AG04449 (cell line): Measurements from ENCODE around the gene ALDH1L2.

Source experiments
- CTCF ChIA-PET: fragments of 350-600 bp; formaldehyde crosslinking; extraction: SDS; loops from one replicate; lab custom pipeline; 2021; ENCODE audit warnings: antibody characterized with exemption; lab: Yijun Ruan, JAX
- POLR2A ChIA-PET: fragments of 400-600, 350-600 bp; formaldehyde crosslinking; extraction: SDS; loops from one replicate; lab custom pipeline; 2020; ENCODE audit warnings: antibody characterized with exemption, inconsistent platforms; lab: Yijun Ruan, JAX
- DNase-seq: peaks from one replicate; pipeline ENCODE4 v3.0.0-alpha.2; 2010; ENCODE audit warnings: low read depth, low spot score
- H3K4me3 ChIP-seq: 2 replicates; pipeline ENCODE4 v1.5.1; 2011; ENCODE audit warnings: low read depth, mild to moderate bottlenecking, control low read depth, low read length
- CTCF ChIP-seq: IDR thresholded peaks from one replicate; pipeline ENCODE4 v1.5.1; 2011; ENCODE audit warnings: mild to moderate bottlenecking, moderate library complexity, low read length, control low read depth, inconsistent platforms; ENCODE audit not compliant: insufficient read depth; ENCODE audit errors: missing control alignments

Gene ALDH1L2

DNA sequence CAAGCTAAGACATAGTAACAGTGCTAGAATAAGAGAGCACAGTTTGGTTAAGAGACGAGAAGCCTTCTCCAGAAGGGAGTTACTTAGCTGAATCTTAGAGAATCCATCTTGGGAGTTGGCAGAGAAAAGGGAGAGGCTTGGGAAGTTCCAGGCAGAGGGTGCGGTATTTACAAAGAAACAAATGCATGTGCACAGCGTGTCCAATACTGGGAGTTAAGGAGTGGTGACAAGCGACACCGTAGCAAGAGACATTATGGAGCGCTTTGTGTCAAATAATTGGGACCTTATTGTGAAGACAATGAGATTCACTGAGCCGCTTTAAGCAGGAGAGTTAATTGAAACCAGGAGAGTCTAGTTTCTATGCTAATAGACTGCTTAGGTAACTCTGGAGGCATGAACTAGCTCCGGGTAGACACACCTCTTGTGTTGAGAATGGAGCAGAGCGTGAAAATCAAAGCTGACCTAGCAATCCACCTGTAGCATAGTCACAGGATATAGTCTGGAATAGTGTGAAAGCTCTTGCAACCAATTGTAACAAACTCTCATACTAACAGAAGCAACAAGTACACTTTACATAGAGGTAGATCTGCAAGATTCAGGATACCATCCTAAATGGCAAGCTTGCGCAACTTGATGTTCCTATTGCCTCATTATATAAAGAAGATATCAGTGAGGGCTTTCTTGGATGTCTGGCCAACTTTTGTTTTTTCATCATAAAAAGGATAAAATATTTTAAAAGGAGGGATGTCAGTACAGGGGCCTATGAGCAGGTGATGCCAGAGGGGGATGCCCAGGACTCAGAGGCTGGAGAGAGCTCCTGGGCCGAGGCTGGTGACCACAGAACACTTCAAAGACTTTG is 5.3 kb downstream of the ALDH1L2 start:
- ChIA-PET POLR2A (no interaction called here), CTCF (no interaction called here)
- H3K4me3 ChIP-seq = no peak overlapping the region
- no peak for TF ChIP-seq CTCF
- no peak for DNase-seq

GRCh38 chr12:105077435-105077834 is 6.8 kb downstream of the ALDH1L2 start:
- H3K4me3 ChIP-seq = no peak overlapping the region
- TF ChIP-seq CTCF = no peak
- no peak for DNase-seq
- POLR2A ChIA-PET = interaction anchor here (1.2 kb wide), 1 partner anchor 30 kb away, joined by 4 read pairs; the partner anchor contains the start of gene WASHC4
- CTCF ChIA-PET = no interaction called here

- no peak for DNase-seq
- TF ChIP-seq CTCF = no peak
- CTCF ChIA-PET = no interaction called here
- no peak overlapping the region for H3K4me3 ChIP-seq
- POLR2A ChIA-PET = interaction anchor here (0.6 to 1.2 kb wide), 2 partner anchors 30 to 451 kb away, joined by 4 to 5 read pairs; partner anchors contain the start of gene WASHC4
These were observed 7.3 kb downstream of the ALDH1L2 start for GRCh38 chr12:105076913-105077312.

DNA sequence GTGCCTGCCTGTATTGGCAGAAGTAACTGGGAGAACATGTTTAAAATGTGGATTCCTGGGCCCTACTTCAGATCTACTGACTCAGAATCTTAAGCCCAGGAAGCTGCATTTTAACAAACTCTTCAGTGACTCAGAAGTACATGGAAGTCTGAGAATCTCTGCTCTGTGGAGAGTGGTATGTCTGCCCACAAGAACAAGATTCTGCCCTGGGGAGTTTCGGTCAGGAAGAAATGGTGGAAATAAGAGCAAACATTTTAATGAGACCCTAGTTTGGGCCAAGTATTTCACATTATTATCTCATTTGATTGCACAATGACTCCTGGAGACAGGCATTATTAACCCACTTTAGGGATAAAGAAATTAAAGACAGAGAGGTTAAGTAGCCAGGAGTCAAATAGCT is 8.2 kb downstream of the ALDH1L2 start:
- TF ChIP-seq CTCF = no peak
- ChIA-PET POLR2A (interaction anchor here (0.6 kb wide), 1 partner anchor 450 kb away, joined by 5 read pairs; no protein-coding TSS in a partner anchor), CTCF (no interaction called here)
- H3K4me3 ChIP-seq = no peak overlapping the region
- peak; percentile 52 for DNase-seq

DNA sequence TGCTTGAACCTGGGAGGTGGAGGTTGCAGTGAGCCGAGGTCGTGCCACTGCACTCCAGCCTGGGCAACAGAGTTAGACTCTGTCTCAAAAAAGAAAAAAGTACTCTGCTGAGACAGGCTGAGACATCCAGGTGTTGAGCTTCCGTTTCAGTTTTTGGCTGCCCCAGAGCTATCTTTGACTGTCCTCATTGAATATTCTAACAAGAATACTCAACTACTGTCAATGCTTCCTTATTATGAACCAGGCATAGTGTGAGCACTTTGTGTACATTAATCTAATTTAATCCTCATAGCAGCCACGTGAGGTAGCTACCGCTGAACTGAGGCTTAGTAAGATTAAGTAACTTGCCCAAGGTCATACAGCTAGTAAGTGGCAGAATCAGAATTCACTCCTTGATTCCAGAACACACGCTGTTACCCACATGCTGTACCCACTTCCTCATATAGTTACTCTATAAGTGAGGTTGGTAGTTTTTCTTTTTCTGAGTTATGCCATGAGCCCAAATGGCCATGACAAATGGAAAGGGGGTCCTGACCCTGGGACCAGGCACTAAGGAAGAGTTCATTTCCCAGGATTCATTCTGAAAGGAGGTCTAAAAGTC is 11.3 kb downstream of the ALDH1L2 start:
- POLR2A ChIA-PET = no interaction called here

More for the DNA sequence above, 11.3 kb downstream of the ALDH1L2 start:
- CTCF ChIA-PET = interaction anchor here (0.8 to 2.0 kb wide), 6 partner anchors 10 to 29 kb away, joined by 3 to 8 read pairs (median 4); no protein-coding TSS in a partner anchor
- TF ChIP-seq CTCF = no peak
- no peak overlapping the region for H3K4me3 ChIP-seq
- DNase-seq = no peak
